ENCODE measurements around the gene XYLT1.
"Not testable (repeated sequence)": the region's sequence is repeated elsewhere in the genome, so short reads cannot be mapped to it uniquely, and the experiment has no call there.

Gene XYLT1

GRCh38 chr16:17311333-17312093, 159.2 kb downstream of the XYLT1 start:
- Mint-ChIP-seq H3K9me3 (no peaks in the 10 kb centered on the region), H3K4me1 (peaks cover 21% of the 10 kb centered on the region), H3K27me3 (ENCODE audit: low read depth, poor library complexity) (peaks cover 16% of the 10 kb centered on the region), H3K4me3 (no peak overlapping the region), H3K27ac (no peak overlapping the region), H3K36me3 (ENCODE audit: low read depth) (no peaks in the 10 kb centered on the region)
- no peak for TF ChIP-seq CTCF (IDR thresholded peaks at IDR 0.05)
- DNase-seq = no peak

GRCh38 chr16:17309510-17309909, 161.2 kb downstream of the XYLT1 start:
- no peak for TF ChIP-seq CTCF (IDR thresholded peaks at IDR 0.05)
- Mint-ChIP-seq H3K36me3 (ENCODE audit: low read depth) (no peaks in the 10 kb centered on the region), H3K27me3 (ENCODE audit: low read depth, poor library complexity) (peaks cover 16% of the 10 kb centered on the region), H3K27ac (no peak overlapping the region), H3K9me3 (no peaks in the 10 kb centered on the region), H3K4me1 (peaks cover 21% of the 10 kb centered on the region), H3K4me3 (no peak overlapping the region)
- no peak for DNase-seq

GRCh38 chr16:17308186-17308585, 162.6 kb downstream of the XYLT1 start:
- peaks cover 11% of the 10 kb centered on the region for H3K4me1 Mint-ChIP-seq
- no peak overlapping the region for H3K27ac Mint-ChIP-seq
- H3K4me3 Mint-ChIP-seq = no peak overlapping the region
- H3K9me3 Mint-ChIP-seq = no peaks in the 10 kb centered on the region
- no peaks in the 10 kb centered on the region for H3K36me3 Mint-ChIP-seq (ENCODE audit: low read depth)
- DNase-seq = no peak
- peaks cover 9% of the 10 kb centered on the region for H3K27me3 Mint-ChIP-seq (ENCODE audit: low read depth, poor library complexity)
- TF ChIP-seq CTCF (IDR thresholded peaks at IDR 0.05) = no peak

GRCh38 chr16:17307504-17307903, 163.3 kb downstream of the XYLT1 start:
- Mint-ChIP-seq H3K4me1 (peaks cover 4% of the 10 kb centered on the region), H3K27ac (no peak overlapping the region), H3K4me3 (no peak overlapping the region), H3K36me3 (ENCODE audit: low read depth) (no peaks in the 10 kb centered on the region), H3K9me3 (no peaks in the 10 kb centered on the region), H3K27me3 (ENCODE audit: low read depth, poor library complexity) (peaks cover 9% of the 10 kb centered on the region)
- no peak for TF ChIP-seq CTCF (IDR thresholded peaks at IDR 0.05)
- no peak for DNase-seq

- Mint-ChIP-seq H3K9me3 (no peaks in the 10 kb centered on the region), H3K36me3 (ENCODE audit: low read depth) (no peaks in the 10 kb centered on the region), H3K4me1 (peaks cover 3% of the 10 kb centered on the region), H3K27ac (no peak overlapping the region), H3K27me3 (ENCODE audit: low read depth, poor library complexity) (peaks cover 7% of the 10 kb centered on the region), H3K4me3 (no peak overlapping the region)
- no peak for TF ChIP-seq CTCF (IDR thresholded peaks at IDR 0.05)
- no peak for DNase-seq
These were observed 164.0 kb downstream of the XYLT1 start for GRCh38 chr16:17306745-17307144.

GRCh38 chr16:17306211-17306610, 164.5 kb downstream of the XYLT1 start:
- not testable (repeated sequence) for H3K36me3 Mint-ChIP-seq (ENCODE audit: low read depth); H3K9me3 Mint-ChIP-seq; H3K4me1 Mint-ChIP-seq; H3K4me3 Mint-ChIP-seq; DNase-seq; H3K27me3 Mint-ChIP-seq (ENCODE audit: low read depth, poor library complexity)
- peak overlapping the region; percentile 28 for H3K27ac Mint-ChIP-seq
